IMR-90 (cell line): ENCODE measurements around the gene SH3RF1. TPM values are rescaled to one million over a fixed set of nuclear protein-coding genes. Genes with fewer than 3 reads are reported as not detected.
A peak's percentile ranks its signal among the peaks of the same experiment; 100 is the strongest.

Experiments used
- ATAC-seq: fragments of 200-7000 bp; cut with Tn5 transposase; 2 replicates; pipeline ENCODE4 v1.9.1; 2020; ENCODE audit warnings: low read depth, mild to moderate bottlenecking, moderate library complexity
- BruUV-seq: library from RNA; stranded (reverse); fragments of 400-500 nt; replicated peaks from 2 replicates; lab custom pipeline; 2021; lab: Mats Ljungman, UMichigan
- CTCF ChIA-PET: fragments of 300-600 bp; formaldehyde crosslinking; extraction: SDS; loops from one replicate; lab custom pipeline; 2021; ENCODE audit warnings: antibody characterized with exemption; lab: Yijun Ruan, JAX
- POLR2A ChIA-PET: fragments of 300-600 bp; sonication (Branson Sonifier 250); formaldehyde crosslinking; loops from one replicate; lab custom pipeline; 2022; ENCODE audit warnings: antibody characterized with exemption; ENCODE audit not compliant: unreplicated experiment; lab: Charles Lee
- DNase-seq: peaks from one replicate; pipeline ENCODE4 v3.0.0; 2013
- H2AFZ ChIP-seq: replicated peaks from 2 replicates; pipeline ENCODE3; 2013; ENCODE audit warnings: low read length, mild to moderate bottlenecking; ENCODE audit not compliant: poor library complexity
- H2AK5ac ChIP-seq: 2 replicates; pipeline ENCODE4 v1.6.1; 2013; ENCODE audit warnings: low read depth, low read length, inconsistent platforms
- H2AK9ac ChIP-seq: replicated peaks from 2 replicates; pipeline ENCODE3; 2013; ENCODE audit warnings: mild to moderate bottlenecking, low read depth, low read length, moderate library complexity; ENCODE audit not compliant: poor library complexity
- H2BK120ac ChIP-seq: 2 replicates; pipeline ENCODE4 v1.6.1; 2013; ENCODE audit warnings: low read depth, low read length, inconsistent platforms
- H2BK15ac ChIP-seq: 3 replicates; pipeline ENCODE4 v1.6.1; 2013; ENCODE audit warnings: low read depth, low read length, inconsistent platforms
- H2BK20ac ChIP-seq: 2 replicates; pipeline ENCODE4 v1.6.1; 2013; ENCODE audit warnings: low read depth, mild to moderate bottlenecking, inconsistent platforms, low read length, moderate library complexity
- H2BK5ac ChIP-seq: 2 replicates; pipeline ENCODE4 v1.6.1; 2013; ENCODE audit warnings: mild to moderate bottlenecking, low read depth, low read length, inconsistent platforms; ENCODE audit not compliant: poor library complexity, severe bottlenecking
- H3K14ac ChIP-seq: replicated peaks from 2 replicates; pipeline ENCODE4 v1.6.1; 2013; ENCODE audit warnings: low read depth, low read length, inconsistent platforms
- H3K18ac ChIP-seq: 2 replicates; pipeline ENCODE4 v1.6.1; 2013; ENCODE audit warnings: low read depth, low read length, control low read depth
- H3K23ac ChIP-seq: 2 replicates; pipeline ENCODE4 v1.6.1; 2013; ENCODE audit warnings: low read depth, low read length, inconsistent platforms
- H3K27ac ChIP-seq: 2 replicates; pipeline ENCODE4 v1.5.1; 2013; ENCODE audit warnings: mild to moderate bottlenecking, control low read depth, low read length; ENCODE audit not compliant: insufficient read depth
- H3K27me3 ChIP-seq: 2 replicates; pipeline ENCODE4 v1.6.1; 2013; ENCODE audit warnings: low read length; ENCODE audit not compliant: control insufficient read depth, insufficient read depth
- H3K36me3 ChIP-seq: 2 replicates; pipeline ENCODE4 v1.6.1; 2013; ENCODE audit warnings: low read length, mixed read lengths; ENCODE audit not compliant: control insufficient read depth, insufficient read depth
- H3K4ac ChIP-seq: 2 replicates; pipeline ENCODE4 v1.6.1; 2013; ENCODE audit warnings: low read depth, low read length, inconsistent platforms
- H3K4me1 ChIP-seq: 2 replicates; pipeline ENCODE4 v1.6.1; 2013; ENCODE audit warnings: low read length, mixed read lengths; ENCODE audit not compliant: control insufficient read depth, insufficient read depth
- H3K4me2 ChIP-seq: 2 replicates; pipeline ENCODE4 v1.6.1; 2013; ENCODE audit warnings: low read depth, mild to moderate bottlenecking, control low read depth, low read length, moderate library complexity
- H3K4me3 ChIP-seq: 2 replicates; pipeline ENCODE4 v1.5.1; 2013; ENCODE audit warnings: low read depth, mild to moderate bottlenecking, control low read depth, low read length, moderate library complexity; ENCODE audit not compliant: insufficient read depth
- H3K56ac ChIP-seq: 2 replicates; pipeline ENCODE4 v1.6.1; 2013; ENCODE audit warnings: low read length, inconsistent platforms; ENCODE audit not compliant: insufficient read depth; ENCODE audit errors: extremely low read depth
- H3K79me1 ChIP-seq, 2 experiments: 2 replicates each; pipeline ENCODE4 v1.6.1; 2013; ENCODE audit warnings: low read length in 2 of 2, inconsistent platforms in 1 of 2, low read depth in 1 of 2
- H3K9ac ChIP-seq: 2 replicates; pipeline ENCODE4 v1.6.1; 2013; ENCODE audit warnings: low read depth, low read length, control low read depth
- H3K9me1 ChIP-seq: 2 replicates; pipeline ENCODE4 v1.6.1; 2013; ENCODE audit warnings: low read length, inconsistent platforms; ENCODE audit not compliant: insufficient read depth
- H3K9me3 ChIP-seq: 2 replicates; pipeline ENCODE4 v1.6.1; 2013; ENCODE audit warnings: low read length; ENCODE audit not compliant: control insufficient read depth, insufficient read depth
- H4K20me1 ChIP-seq: 2 replicates; pipeline ENCODE4 v1.6.1; 2013; ENCODE audit warnings: low read length, inconsistent platforms; ENCODE audit not compliant: insufficient read depth
- H4K5ac ChIP-seq: 2 replicates; pipeline ENCODE4 v1.6.1; 2013; ENCODE audit warnings: mild to moderate bottlenecking, low read depth, low read length, control low read depth
- H4K8ac ChIP-seq, 2 experiments: 2 replicates each; pipeline ENCODE4 v1.6.1; 2013; ENCODE audit warnings: low read depth in 2 of 2, low read length in 2 of 2, control low read depth in 1 of 2, inconsistent platforms in 1 of 2
- H4K91ac ChIP-seq: 2 replicates; pipeline ENCODE4 v1.6.1; 2013; ENCODE audit warnings: low read depth, low read length, inconsistent platforms; ENCODE audit not compliant: insufficient read depth
- BHLHE40 ChIP-seq: fragments of 150-350 bp; IDR thresholded peaks from 2 replicates; pipeline ENCODE4 v1.6.1; 2016; ENCODE audit warnings: mild to moderate bottlenecking, low read depth, low read length
- CTCF ChIP-seq: conservative IDR thresholded peaks from 2 replicates; pipeline ENCODE4 v1.5.1; 2012; ENCODE audit warnings: mild to moderate bottlenecking, low read depth, low read length, improper control_type of control experiment
- MXI1 ChIP-seq: IDR thresholded peaks from 2 replicates; pipeline ENCODE4 v1.6.1; 2012; ENCODE audit warnings: low read depth, mild to moderate bottlenecking, low read length, moderate library complexity, borderline replicate concordance
- POLR2A ChIP-seq: IDR thresholded peaks from 2 replicates; pipeline ENCODE4 v1.6.1; 2012; ENCODE audit warnings: mild to moderate bottlenecking, low read depth, low read length
- SMC3 ChIP-seq: fragments of 150-350 bp; IDR thresholded peaks from 2 replicates; pipeline ENCODE4 v1.6.1; 2016; ENCODE audit warnings: low read depth, mild to moderate bottlenecking, antibody characterized with exemption, low read length, moderate library complexity
- WGBS, 2 experiments: methylation state at CpG; one replicate each; pipeline versions ENCODE4 v1.1.5 to v1.1.7; 2013; ENCODE audit warnings: missing lambda C conversion rate in 2 of 2; ENCODE audit not compliant: insufficient read length in 1 of 2; ENCODE audit errors: extremely low coverage in 2 of 2; 5-methylcytosine and 5-hydroxymethylcytosine counted together
- dilution Hi-C: fragments of 300-500 bp; cut with HindIII; formaldehyde crosslinking; loops from one replicate; pipeline ENCODE4 v1.14.3; 2018; ENCODE audit warnings: low sequenced_read_pairs; ENCODE audit not compliant: unreplicated experiment
- in situ Hi-C: fragments of 300-500 bp; cut with MboI; formaldehyde crosslinking; loops from 3 replicates; pipeline ENCODE4 v1.14.3; 2019; ENCODE audit warnings: low sequenced_read_pairs, inconsistent platforms, mixed read lengths
- intact Hi-C: fragments of 100-400 bp; cut with micrococcal nuclease; formaldehyde crosslinking; loops from 2 replicates; pipeline ENCODE4 v1.10.0; 2022
- polyA plus RNA-seq, 3 experiments: library from polyadenylated mRNA; depleted of rRNA; stranded (reverse); fragments of >200 nt; gene quantifications; 2 replicates each; pipeline ENCODE4 v1.2.3, GENCODE V29; 2012; ENCODE audit warnings: low replicate concordance in 1 of 3
- total RNA-seq: library from RNA; depleted of rRNA; stranded (reverse); fragments of >200 nt; gene quantifications from 2 replicates; pipeline ENCODE4 v1.2.3, GENCODE V29; 2012
- TF ChIP-seq, protein P1 (sequence below): fragments of 150-350 bp; IDR thresholded peaks from 2 replicates; pipeline ENCODE4 v1.6.1; 2016; ENCODE audit warnings: low read depth, mild to moderate bottlenecking, low read length, moderate library complexity, borderline replicate concordance

The SH3RF1 gene
- total and polyA plus RNA-seq, 2 of the 4 experiments (the other 2 are of a cell fraction): 22.0 to 29.8 TPM

DNA sequence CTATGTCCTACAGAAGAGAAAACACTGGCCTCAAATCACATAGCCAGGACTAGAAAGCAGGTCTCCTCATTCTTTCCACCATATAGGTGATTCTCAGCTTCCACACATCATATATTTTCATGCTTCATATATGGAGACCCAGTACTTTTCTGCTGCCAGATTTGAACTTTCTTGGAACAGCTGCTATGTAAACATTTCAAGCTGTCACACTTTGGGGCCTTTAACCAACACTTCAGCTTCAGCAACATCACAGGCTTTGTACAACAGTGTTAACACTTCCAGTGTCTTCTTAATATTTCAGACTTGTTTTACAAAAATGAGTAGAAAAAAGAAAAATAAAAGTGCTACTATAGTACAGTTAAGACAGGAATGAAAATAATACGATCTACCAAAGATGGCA is 12.6 kb downstream of the SH3RF1 start:
- no peak for TF ChIP-seq SMC3
- TF ChIP-seq, protein P1, sequence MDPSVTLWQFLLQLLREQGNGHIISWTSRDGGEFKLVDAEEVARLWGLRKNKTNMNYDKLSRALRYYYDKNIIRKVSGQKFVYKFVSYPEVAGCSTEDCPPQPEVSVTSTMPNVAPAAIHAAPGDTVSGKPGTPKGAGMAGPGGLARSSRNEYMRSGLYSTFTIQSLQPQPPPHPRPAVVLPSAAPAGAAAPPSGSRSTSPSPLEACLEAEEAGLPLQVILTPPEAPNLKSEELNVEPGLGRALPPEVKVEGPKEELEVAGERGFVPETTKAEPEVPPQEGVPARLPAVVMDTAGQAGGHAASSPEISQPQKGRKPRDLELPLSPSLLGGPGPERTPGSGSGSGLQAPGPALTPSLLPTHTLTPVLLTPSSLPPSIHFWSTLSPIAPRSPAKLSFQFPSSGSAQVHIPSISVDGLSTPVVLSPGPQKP: no peak
- no peak for TF ChIP-seq CTCF
- no peak for TF ChIP-seq BHLHE40
- no peak for TF ChIP-seq MXI1
- TF ChIP-seq POLR2A: no peak
- BruUV-seq: no TSS peak
- Histone ChIP-seq H4K20me1 (peaks cover 73% of the 10 kb centered on the region), H4K5ac (no peak overlapping the region), H4K91ac (no peak overlapping the region), H2AK9ac (no peak overlapping the region), H2BK5ac (no peak overlapping the region), H3K4ac (no peak overlapping the region), H3K27me3 (no peaks in the 10 kb centered on the region), H3K79me1 (peaks cover 4 to 70% of the 10 kb centered on the region in 2 experiments; a peak in 3 of 4 replicates), H3K9ac (no peak overlapping the region), H2AK5ac (no peak overlapping the region), H3K27ac (no peak overlapping the region), H3K36me3 (peaks cover 4% of the 10 kb centered on the region), H3K9me1 (peaks cover 20% of the 10 kb centered on the region), H2AFZ (no peak overlapping the region), H3K4me3 (no peak overlapping the region), H3K4me2 (peak overlapping the region; percentile 30; the same call in 1 of the 2 replicates), H2BK120ac (no peak overlapping the region), H2BK20ac (no peak overlapping the region), H4K8ac (no peak overlapping the region), H2BK15ac (no peak overlapping the region), H3K23ac (no peak overlapping the region), H3K18ac (no peak overlapping the region), H3K56ac (no peak overlapping the region), H3K4me1 (peaks cover 27% of the 10 kb centered on the region), H3K14ac (no peak overlapping the region), H3K9me3 (no peaks in the 10 kb centered on the region)
- in situ Hi-C loops: no loop called here
- ChIA-PET POLR2A (no interaction called here), CTCF (no interaction called here)
- intact Hi-C loops: no loop called here
- dilution Hi-C loops: no loop called here
- DNase-seq (no peak), ATAC-seq (no peak)
- no CpG with 5 or more reads among the region's 1 CpG for whole genome bisulfite sequencing, 2 experiments
